ENCODE data around the gene GRIN3A. TPM values are rescaled to one million over a fixed set of nuclear protein-coding genes. Genes with fewer than 3 reads are reported as not detected.

The GRIN3A gene
- total RNA-seq, 1 experiment from 2014 or later = not detected

DNA sequence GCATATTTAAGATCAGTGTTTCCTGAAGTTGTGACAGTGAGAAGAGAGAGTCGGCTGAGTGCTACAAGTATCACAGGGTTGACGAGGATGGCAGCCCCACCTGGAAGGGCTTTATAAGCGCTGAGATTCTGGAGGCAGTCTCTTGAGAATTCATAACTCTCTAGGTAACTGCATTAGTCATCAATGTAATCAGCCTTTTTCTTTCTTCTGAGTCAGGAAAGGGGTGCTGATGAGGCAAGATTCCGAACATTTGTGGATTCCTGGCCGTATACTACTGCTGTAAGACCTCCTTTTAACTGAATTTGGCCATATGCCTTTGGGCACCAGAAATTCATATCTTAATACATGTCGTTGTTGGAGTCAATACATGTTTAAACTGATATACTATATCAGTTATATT, 211.4 kb downstream of the GRIN3A start:
- DNase-seq (ENCODE audit: low read depth) = no peak

DNA sequence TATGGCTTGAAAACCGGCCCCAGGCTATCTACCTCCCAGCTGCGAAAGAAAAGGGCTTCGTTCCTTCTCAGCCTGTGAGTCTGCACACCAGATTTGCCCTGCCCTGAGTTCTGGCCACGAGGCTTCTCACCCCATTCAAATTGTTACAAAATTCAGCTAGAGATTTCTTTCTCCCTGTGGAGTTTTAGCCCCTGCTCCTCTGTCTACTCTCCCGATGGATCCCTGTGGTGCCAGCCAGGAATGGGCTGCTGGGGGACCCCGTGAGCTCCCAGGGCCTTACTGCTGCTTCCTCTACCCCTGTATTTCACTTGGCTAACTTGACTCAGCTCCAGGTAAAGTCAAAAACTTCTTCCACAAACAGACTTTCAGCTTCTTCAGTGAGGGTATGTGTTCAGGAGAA, 214.1 kb downstream of the GRIN3A start:
- no peak for DNase-seq (ENCODE audit: low read depth)

Other genes with a start within 250 kb of the GRIN3A start
- 35.4 and 44.4 TPM in 2 replicates for gene RNF20, start 204.8 kb downstream of the GRIN3A start, total RNA-seq (2014; rRNA removed)
- gene PPP3R2, start 143.7 kb downstream of the GRIN3A start, total RNA-seq (2014; rRNA removed) = not detected in 2 replicates

Measured in LHCN-M2 (cell line).